NOMO-1 (cell line): Measurements from ENCODE around the gene POTEF.
"Not testable (repeated sequence)": the region's sequence is repeated elsewhere in the genome, so short reads cannot be mapped to it uniquely, and the experiment has no call there.

Experiments used
- DNase-seq, 2 experiments: peaks; one replicate each; lab custom pipeline; 2025; ENCODE audit not compliant: unreplicated experiment in 2 of 2; lab: John Stamatoyannopoulos, UW

The POTEF gene

GRCh38 chr2:130129120-130129829 lies at the start of gene POTEF:
Gene POTEF, minus strand, starts transcription at chr2:130129222. Its CDS starts 8,707 bp downstream, at chr2:130120515.
- not testable (repeated sequence) for DNase-seq

DNA sequence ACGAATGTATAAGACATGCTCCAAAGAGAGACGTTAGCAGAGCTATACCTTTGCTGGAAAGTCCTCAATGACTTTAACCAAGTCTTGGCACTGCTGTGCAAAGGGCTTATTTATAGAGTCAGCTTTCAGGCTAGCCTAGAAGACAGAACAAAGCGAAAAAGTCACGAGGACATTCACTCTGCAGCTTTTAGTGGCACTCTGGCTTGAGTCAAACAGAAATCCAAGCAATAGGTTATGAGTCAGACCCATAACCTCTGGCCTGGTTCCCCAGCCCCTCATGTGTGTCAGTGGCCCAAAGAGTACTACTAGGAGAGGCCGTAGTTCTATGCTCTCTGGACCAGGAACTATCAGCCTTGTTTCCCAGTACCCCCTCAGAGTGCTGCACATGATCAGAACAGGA lies 45.8 kb upstream of the POTEF start:
- not testable (repeated sequence) for DNase-seq

- DNase-seq = no peak
These were observed 40.9 kb upstream of the POTEF start for GRCh38 chr2:130169896-130170295.

- DNase-seq = not testable (repeated sequence)
These were observed 40.1 kb upstream of the POTEF start for GRCh38 chr2:130169163-130169562.

- DNase-seq = not testable (repeated sequence)
These were observed 37.6 kb upstream of the POTEF start for GRCh38 chr2:130166611-130167010.

GRCh38 chr2:130165293-130166016 lies 36.4 kb upstream of the POTEF start:
- no peak for DNase-seq

- no peak for DNase-seq
These were observed 33.9 kb upstream of the POTEF start for GRCh38 chr2:130162968-130163367.

DNA sequence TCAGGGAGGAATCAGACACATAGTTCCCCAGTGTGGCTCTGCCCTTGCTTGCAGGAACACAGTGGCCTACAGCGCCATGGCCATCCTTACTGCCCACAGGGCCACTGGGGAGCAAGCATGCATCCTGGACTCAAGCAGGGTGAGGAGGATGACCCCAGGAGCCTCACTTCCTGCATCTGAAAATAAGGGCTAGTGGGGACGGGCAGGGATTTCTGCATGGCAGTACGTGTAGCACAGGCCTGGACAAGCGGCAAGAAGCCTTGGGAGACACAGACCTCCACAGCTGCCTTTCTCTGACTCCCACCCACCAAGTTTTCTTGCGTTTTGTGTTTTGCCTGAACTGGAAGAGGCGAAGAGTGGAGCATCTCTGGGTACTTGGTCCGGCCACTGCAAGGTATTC lies 33.5 kb upstream of the POTEF start:
- DNase-seq = not testable (repeated sequence)

DNA sequence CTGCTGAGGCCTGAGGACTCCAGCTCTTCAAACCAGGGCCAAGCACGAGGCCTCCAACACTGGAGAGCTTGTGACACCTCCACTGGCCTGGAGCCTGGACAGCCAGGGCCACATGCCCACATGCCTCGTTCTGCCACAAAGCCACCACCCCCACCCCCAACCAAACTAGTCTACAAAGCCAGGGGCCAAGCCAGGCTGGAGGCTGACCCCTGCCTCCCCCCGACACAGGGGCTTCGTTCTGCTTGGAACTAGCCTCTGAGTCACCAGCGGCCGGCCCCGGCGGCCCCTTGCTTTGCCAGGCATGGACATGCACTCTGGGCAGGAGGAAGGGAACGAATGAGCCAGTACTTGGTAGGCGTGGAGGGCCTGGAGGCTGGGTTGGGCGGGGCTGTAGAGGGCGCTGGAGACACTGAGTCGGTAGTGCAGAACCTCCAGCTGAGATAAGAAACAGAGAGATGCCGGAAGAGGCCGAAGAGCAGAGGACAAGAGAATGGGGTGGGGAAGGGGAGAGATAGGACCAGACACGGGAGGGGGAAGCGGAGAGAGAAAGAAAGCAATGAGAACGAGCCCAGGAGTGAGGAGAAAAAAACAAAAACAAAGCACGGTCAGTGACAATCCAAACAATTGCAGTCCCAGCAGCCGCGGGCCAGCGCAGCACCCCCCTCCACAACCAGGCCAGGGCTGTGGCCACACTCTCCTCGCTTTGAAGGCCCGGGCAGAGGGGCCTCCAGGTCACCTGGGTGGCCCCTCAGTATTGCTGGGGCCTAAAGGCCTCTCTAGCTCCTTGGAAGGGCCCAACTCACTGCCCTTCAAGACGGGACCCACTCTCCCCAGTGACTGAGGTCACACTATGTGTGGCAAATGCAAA lies 32.0 kb upstream of the POTEF start:
- not testable (repeated sequence) for DNase-seq

- DNase-seq = no peak
These were observed 31.1 kb upstream of the POTEF start for GRCh38 chr2:130160131-130160530.

GRCh38 chr2:130159376-130159775 lies 30.4 kb upstream of the POTEF start:
- not testable (repeated sequence) for DNase-seq

GRCh38 chr2:130158631-130159030 lies 29.6 kb upstream of the POTEF start:
- no peak for DNase-seq

GRCh38 chr2:130157825-130158514 lies 28.9 kb upstream of the POTEF start:
- not testable (repeated sequence) for DNase-seq

DNA sequence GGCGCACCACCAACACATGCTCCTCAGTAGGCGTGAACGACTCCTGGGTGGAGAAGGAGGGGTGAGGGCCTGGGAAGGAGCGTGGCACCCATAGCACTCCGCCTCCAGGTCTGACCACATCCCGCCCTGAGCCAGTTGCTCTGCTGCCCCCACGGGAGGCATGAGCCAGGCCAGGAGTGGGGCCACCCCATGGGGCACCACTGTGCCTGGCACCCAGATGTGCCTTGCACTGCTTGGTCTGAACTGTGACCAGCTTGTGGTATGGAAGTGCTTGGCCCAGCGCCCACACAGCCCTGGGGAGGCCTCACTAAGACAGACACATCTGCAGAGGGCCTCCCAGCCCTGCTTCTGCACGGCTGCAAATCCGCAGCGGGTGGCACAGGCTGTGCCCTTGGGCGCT lies 28.3 kb upstream of the POTEF start:
- DNase-seq = not testable (repeated sequence)

DNA sequence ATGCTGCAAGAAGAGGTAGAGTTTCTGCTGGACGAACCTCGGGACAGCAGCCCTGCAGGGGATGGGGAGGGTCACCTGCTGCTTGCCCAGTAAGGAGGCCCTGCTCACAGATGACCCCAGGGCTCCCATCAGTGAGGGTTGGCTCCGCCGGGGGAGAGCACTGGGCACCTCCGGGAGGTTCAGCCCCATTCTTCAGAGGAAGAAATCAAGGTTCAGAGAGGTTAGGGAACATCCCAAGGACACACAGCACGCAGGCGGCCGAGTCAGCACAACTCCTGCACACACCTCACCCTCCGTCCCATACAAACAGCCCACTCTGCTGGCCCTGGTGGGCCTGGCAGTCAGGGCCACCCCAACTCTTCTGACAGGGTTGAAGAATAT lies 27.6 kb upstream of the POTEF start:
- no peak for DNase-seq

DNA sequence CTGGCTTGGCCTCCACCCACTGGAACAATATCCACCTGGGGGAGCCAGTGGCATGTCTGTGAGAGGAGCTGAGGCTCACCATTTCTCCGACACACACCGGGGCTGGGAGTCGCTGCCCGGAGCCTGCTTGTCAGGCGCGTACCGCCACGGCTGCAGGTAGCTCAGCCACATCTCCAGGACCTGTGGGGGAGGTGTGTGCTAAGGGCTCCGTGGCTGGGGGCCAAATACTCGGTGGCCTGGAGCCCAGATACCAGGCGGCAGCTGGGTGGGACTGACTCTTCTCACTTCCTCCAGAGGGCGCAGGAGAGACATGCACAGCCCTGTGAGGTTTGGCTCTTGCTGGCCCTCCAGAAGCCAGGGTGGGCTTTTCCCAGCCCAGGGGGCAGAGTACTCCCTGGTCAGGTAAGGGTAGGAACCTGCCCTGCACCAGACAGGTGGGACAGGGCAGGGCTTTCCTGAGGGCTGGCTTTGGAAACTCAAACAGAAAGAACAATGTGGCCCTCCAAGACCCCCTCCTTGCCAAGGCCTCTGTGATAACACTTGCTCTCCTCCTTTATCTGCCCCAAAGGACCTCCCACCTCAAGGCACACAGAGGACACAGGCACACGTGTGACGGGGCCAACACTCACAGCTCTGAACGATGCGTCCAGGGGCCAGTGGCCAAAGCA lies 27.1 kb upstream of the POTEF start:
- not testable (repeated sequence) for DNase-seq

DNA sequence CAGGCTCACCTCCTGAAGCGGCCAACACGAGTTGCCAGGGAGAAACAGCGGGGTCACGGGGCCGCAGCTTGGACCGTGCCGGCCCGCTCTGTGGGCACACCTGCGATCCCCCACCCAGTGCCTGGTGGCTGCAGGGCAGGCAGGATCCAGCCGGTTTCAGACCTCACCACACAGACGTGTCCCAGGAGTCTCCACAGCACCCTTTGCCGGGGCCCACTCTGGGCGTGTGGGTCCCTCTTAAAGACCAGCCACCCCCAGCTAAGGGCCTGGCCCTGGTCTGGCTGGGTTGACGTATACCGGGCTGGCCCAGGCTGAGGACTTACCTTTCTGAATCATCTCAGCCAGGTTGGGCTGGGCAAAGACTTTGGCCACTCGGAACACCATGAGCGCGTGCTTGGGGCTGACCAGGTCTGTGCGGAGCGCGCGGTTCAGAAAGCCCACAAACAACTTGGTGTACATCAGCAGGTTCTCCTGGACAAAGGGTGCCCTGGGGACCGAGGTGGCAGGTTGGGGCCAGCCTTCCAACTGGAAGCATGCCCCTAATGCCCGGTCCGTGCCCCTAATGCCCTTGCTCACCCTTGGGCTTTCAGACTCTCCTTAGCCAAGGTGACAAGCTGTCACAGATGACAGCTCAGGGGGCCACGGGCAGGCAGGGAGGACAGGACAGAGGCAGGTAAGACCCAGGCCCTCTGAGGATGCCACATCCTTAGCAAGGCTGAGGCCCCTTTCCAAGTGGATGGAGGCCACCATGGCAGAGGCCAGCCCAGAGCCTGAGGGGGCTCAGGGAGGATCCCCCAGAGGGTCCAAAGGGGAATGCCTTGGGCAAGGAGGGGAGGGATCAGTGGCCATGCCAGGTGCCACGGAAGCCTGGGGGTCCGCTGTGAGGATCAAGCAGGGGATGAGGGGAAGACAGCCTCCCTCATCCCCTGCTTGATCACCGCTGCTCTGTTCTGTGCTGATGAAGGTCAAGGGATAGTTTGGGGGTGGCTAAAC lies 26.0 kb upstream of the POTEF start:
- DNase-seq = no peak

GRCh38 chr2:130154423-130154770 lies 25.4 kb upstream of the POTEF start:
- not testable (repeated sequence) for DNase-seq
